ENCODE data around the gene IL20RB.
"Not testable (repeated sequence)": the region's sequence is repeated elsewhere in the genome, so short reads cannot be mapped to it uniquely, and the experiment has no call there.

IL20RB gene

GRCh38 chr3:136982033-136982432, 24.2 kb downstream of the IL20RB start:
- no peak overlapping the region for H3K4me3 ChIP-seq (ENCODE audit: low read depth, low read length)
- DNase-seq (ENCODE audit: low read depth), result no peak
- TF ChIP-seq CTCF (IDR thresholded peaks at IDR 0.05; ENCODE audit: low read depth, low read length, missing control alignments), result no peak

GRCh38 chr3:136982520-136983138, 24.8 kb downstream of the IL20RB start:
- no peak for TF ChIP-seq CTCF (IDR thresholded peaks at IDR 0.05; ENCODE audit: low read depth, low read length, missing control alignments)
- no peak overlapping the region for H3K4me3 ChIP-seq (ENCODE audit: low read depth, low read length)
- no peak for DNase-seq (ENCODE audit: low read depth)

GRCh38 chr3:136984837-136985236, 27.1 kb downstream of the IL20RB start:
- H3K4me3 ChIP-seq (ENCODE audit: low read depth, low read length), result no peak overlapping the region
- no peak for DNase-seq (ENCODE audit: low read depth)
- TF ChIP-seq CTCF (IDR thresholded peaks at IDR 0.05; ENCODE audit: low read depth, low read length, missing control alignments), result no peak

- DNase-seq (ENCODE audit: low read depth); H3K4me3 ChIP-seq (ENCODE audit: low read depth, low read length): not testable (repeated sequence)
These were observed 29.7 kb downstream of the IL20RB start for GRCh38 chr3:136987398-136987980.

DNA sequence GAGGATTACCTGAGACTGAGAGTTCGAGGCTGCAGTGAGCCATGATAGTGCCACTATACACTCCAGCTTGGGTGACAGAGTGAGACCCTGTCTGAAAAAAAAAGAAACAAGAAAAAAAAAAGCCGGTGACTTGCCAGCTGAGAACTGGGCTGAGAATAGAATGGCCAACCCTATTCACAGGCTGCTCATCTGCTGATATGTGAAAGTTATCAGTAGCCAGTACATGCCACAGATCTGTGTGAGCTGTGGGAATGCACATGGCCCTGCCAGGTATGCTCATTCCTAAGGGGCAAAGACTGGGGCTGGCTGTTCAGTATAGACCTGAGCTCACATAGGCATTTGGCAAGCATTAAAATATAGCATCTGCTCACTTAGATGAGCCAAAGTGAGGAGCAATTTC, 30.9 kb downstream of the IL20RB start:
- DNase-seq (ENCODE audit: low read depth), result no peak
- no peak for TF ChIP-seq CTCF (IDR thresholded peaks at IDR 0.05; ENCODE audit: low read depth, low read length, missing control alignments)
- H3K4me3 ChIP-seq (ENCODE audit: low read depth, low read length), result no peak overlapping the region

DNA sequence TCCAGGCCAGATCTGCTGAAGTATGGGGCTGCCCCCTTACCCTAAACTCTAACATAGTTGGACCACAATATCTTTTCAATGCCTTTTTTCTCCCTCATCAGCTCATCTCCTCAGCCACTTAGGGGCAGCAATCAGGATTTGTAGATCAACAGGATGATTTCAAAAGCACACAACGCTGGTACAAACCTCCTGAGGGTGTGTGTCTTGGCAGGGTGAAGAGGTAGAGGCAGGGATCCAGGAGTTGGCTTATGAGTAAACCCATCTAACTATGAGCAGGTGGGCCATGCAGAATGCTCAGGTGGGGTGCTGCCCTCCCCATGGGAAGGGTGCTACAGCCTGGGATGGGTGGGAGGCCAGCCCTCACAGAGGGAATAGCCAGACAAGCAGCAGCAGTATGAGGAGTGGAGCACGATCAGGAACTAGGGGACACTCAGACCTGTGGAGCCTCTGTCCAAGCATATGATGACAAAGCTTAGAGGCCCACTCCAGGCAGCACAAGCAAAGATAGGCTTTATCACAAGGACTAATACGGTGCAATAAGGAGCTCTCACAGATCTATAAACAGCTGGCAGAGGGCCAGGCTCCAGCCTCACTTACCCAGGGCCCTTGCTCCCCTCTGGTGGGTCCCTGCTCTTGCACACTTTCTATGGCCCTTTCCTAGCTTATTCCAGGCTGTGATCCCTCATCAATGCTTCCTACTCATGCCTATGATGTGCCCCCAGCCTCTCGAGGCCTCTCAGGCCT, 32.2 kb downstream of the IL20RB start:
- DNase-seq (ENCODE audit: low read depth), result no peak
- no peak for TF ChIP-seq CTCF (IDR thresholded peaks at IDR 0.05; ENCODE audit: low read depth, low read length, missing control alignments)
- no peak overlapping the region for H3K4me3 ChIP-seq (ENCODE audit: low read depth, low read length)

DNA sequence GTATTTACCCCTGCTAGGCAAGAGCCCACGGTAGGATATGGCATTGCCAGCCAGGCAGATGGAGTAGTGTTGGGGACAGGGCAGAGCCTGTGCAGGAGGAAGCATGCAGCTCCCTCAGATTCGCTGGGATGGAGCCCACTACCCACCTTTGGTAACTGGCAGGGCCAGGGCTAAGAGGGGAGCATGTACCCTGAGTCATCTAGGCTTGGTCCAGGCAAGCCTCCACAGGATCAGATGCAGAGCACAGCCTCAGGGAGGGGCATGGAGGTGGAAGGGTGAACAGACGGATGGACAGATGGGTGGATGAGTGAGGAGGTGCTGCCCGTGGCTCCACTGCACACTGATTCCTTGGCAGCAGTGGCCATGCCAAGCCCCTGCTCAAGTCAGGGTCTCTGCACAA, 33.0 kb downstream of the IL20RB start:
- no peak overlapping the region for H3K4me3 ChIP-seq (ENCODE audit: low read depth, low read length)
- no peak for DNase-seq (ENCODE audit: low read depth)
- TF ChIP-seq CTCF (IDR thresholded peaks at IDR 0.05; ENCODE audit: low read depth, low read length, missing control alignments), result no peak

Measured in GM12864 (cell line).